AML-193 (cell line): ENCODE measurements around the gene CREM.

Experiments
- DNase-seq, 2 experiments: peaks; one replicate each; lab custom pipeline; 2025; lab: John Stamatoyannopoulos, UW

Gene CREM

GRCh38 chr10:35219891-35220890 lies 93.5 kb downstream of the CREM start:
- no peak for DNase-seq

- DNase-seq, result no peak
Measured at GRCh38 chr10:35223016-35223415, 96.4 kb downstream of the CREM start.

GRCh38 chr10:35224045-35224740 lies 97.5 kb downstream of the CREM start:
- DNase-seq, result no peak

- no peak for DNase-seq
Measured at GRCh38 chr10:35225204-35225603, 98.6 kb downstream of the CREM start.

- no peak for DNase-seq
Measured at GRCh38 chr10:35226507-35226906, 99.9 kb downstream of the CREM start.

GRCh38 chr10:35228058-35228457 lies 101.4 kb downstream of the CREM start:
- no peak for DNase-seq

- no peak for DNase-seq
Measured at GRCh38 chr10:35231646-35232045, 105.0 kb downstream of the CREM start.

GRCh38 chr10:35232527-35232926 lies 105.9 kb downstream of the CREM start:
- DNase-seq, result no peak

GRCh38 chr10:35234073-35234472 lies 107.4 kb downstream of the CREM start:
- DNase-seq, result no peak

GRCh38 chr10:35236739-35237138 lies 110.1 kb downstream of the CREM start:
- DNase-seq, result no peak

GRCh38 chr10:35237766-35238512 lies 111.3 kb downstream of the CREM start:
- DNase-seq, result no peak

- DNase-seq, result no peak
Measured at GRCh38 chr10:35244549-35244948, 117.9 kb downstream of the CREM start.

- no peak for DNase-seq
Measured at GRCh38 chr10:35246770-35247343, 120.2 kb downstream of the CREM start.

GRCh38 chr10:35251373-35252100 lies 124.9 kb downstream of the CREM start:
- DNase-seq, result no peak

GRCh38 chr10:35257057-35257983 lies 130.7 kb downstream of the CREM start:
- DNase-seq, result no peak

- no peak for DNase-seq
Measured at GRCh38 chr10:35259769-35260397, 133.2 kb downstream of the CREM start.

GRCh38 chr10:35262436-35262835 lies 135.8 kb downstream of the CREM start:
- DNase-seq, result no peak
